K562 (cell line): ENCODE data around the gene ZNF346. TPM values are rescaled to one million over a fixed set of nuclear protein-coding genes. Genes with fewer than 3 reads are reported as not detected.

Source experiments
- BCL6 ChIP-seq: fragments of 250-450 bp; sonication (Bioruptor Pico); IDR thresholded peaks from 2 replicates; pipeline ENCODE4 v1.4.0; 2020
- CREM ChIP-seq: IDR thresholded peaks from 2 replicates; pipeline ENCODE4 v1.6.1; 2014; ENCODE audit warnings: antibody characterized with exemption, low read depth
- CUX1 ChIP-seq: fragments of 200-800 bp; sonication (Bioruptor generic); IDR thresholded peaks from 2 replicates; pipeline ENCODE4 v1.6.1; 2016; ENCODE audit warnings: missing genetic modification characterization, missing compliant biosample characterization
- ELK1 ChIP-seq: sonication (generic); formaldehyde crosslinking; IDR thresholded peaks from 2 replicates; pipeline ENCODE4 v1.8.1; 2022; ENCODE audit warnings: missing genetic modification reagents
- FOS ChIP-seq: IDR thresholded peaks from 3 replicates; pipeline ENCODE4 v1.6.1; 2011; ENCODE audit not compliant: insufficient read length; ENCODE audit errors: extremely low read depth
- JUND ChIP-seq, 2 experiments: IDR thresholded peaks; 2 replicates in 1 of 2; 3 replicates in 1 of 2; pipeline ENCODE4 v1.6.1; 2011; ENCODE audit warnings: borderline replicate concordance in 2 of 2, low read depth in 2 of 2, low read length in 2 of 2, improper control_type of control experiment in 1 of 2, missing biosample characterization in 1 of 2, missing genetic modification characterization in 1 of 2, missing genetic modification reagents in 1 of 2
- MAFG ChIP-seq: fragments of 450-650 bp; conservative IDR thresholded peaks from 2 replicates; pipeline ENCODE4 v1.6.1; 2016; ENCODE audit warnings: missing genetic modification characterization, missing compliant biosample characterization
- NCOA2 ChIP-seq, 2 experiments: fragments of 450-650 bp; IDR thresholded peaks; 2 replicates each; pipeline ENCODE4 v1.6.1; 2018; ENCODE audit warnings: mild to moderate bottlenecking in 2 of 2, moderate library complexity in 1 of 2; ENCODE audit not compliant: partially characterized antibody in 2 of 2
- NFIC ChIP-seq: fragments of 450-650 bp; IDR thresholded peaks from 2 replicates; pipeline ENCODE4 v1.6.1; 2017; ENCODE audit warnings: mild to moderate bottlenecking, inconsistent platforms
- PBX2 ChIP-seq, 2 experiments: IDR thresholded peaks in 1 of 2; conservative IDR thresholded peaks in 1 of 2; 2 replicates each; pipeline ENCODE4 v1.6.1; 2016; ENCODE audit warnings: low read depth in 2 of 2, mild to moderate bottlenecking in 1 of 2, missing compliant biosample characterization in 1 of 2, missing genetic modification characterization in 1 of 2, moderate library complexity in 1 of 2
- YY1 ChIP-seq, 3 experiments: IDR thresholded peaks; 2 replicates each; pipeline ENCODE4 v1.6.1; 2011; ENCODE audit warnings: low read length in 2 of 3, mild to moderate bottlenecking in 2 of 3, moderate library complexity in 2 of 3, borderline replicate concordance in 1 of 3, control low read depth in 1 of 3, low read depth in 1 of 3; ENCODE audit not compliant: insufficient read depth in 3 of 3, insufficient replicate concordance in 2 of 3, control insufficient read depth in 1 of 3, insufficient read length in 1 of 3; ENCODE audit errors: extremely low read depth in 1 of 3
- ZNF592 ChIP-seq: fragments of 450-650 bp; IDR thresholded peaks from 2 replicates; pipeline ENCODE4 v1.6.1; 2017; ENCODE audit warnings: antibody characterized with exemption, mild to moderate bottlenecking
- polyA plus RNA-seq, 8 experiments: library from polyadenylated mRNA; depleted of rRNA in 4 of 8; stranded (reverse) in 5 of 8; unstranded in 3 of 8; fragments of >200 nt; fragmentation: Nextera tagmentation in 2 of 8; fragmentation: Illumina TruSeq in 1 of 8; extraction: Ambion mirVana in 2 of 8; extraction: Trizol in 1 of 8; gene quantifications; 2 replicates each; pipeline versions ENCODE4 v1.2.1 to v1.2.3, GENCODE V29; 2011 to 2014; ENCODE audit warnings: inconsistent platforms in 1 of 8, missing spikeins in 1 of 8
- total RNA-seq, 7 experiments: library from RNA; depleted of rRNA in 6 of 7; stranded (reverse); fragments of >200 nt in 6 of 7; fragmentation: Illumina TruSeq in 2 of 7; extraction: Trizol in 2 of 7; gene quantifications; 2 replicates each; pipeline versions ENCODE4 v1.2.1 to v1.2.3, GENCODE V29; 2011 to 2021; ENCODE audit warnings: low replicate concordance in 1 of 7

Gene ZNF346
- total and polyA plus RNA-seq, 9 of the 15 experiments (the other 6 are each of a cell fraction or from before 2014, with no cell fraction given): 5.0 to 25.1 (median 20.1) TPM

GRCh38 chr5:177025101-177025601 lies 2.7 kb downstream of the ZNF346 start (continued):
- TF ChIP-seq ZNF592 (peak; percentile 43; the same call in 1 of the 2 replicates), JUND (IDR thresholded peaks at IDR 0.05; ENCODE audit: borderline replicate concordance, low read depth, low read length) (no peak), JUND (tag; IDR thresholded peaks at IDR 0.05; ENCODE audit: borderline replicate concordance, low read depth, low read length) (peak; percentile 61; the same call in 1 of the 3 replicates), NFIC (peak; percentile 92), YY1 (IDR thresholded peaks at IDR 0.05; ENCODE audit: borderline replicate concordance in 1 of 3, control insufficient read depth in 1 of 3, extremely low read depth in 1 of 3, insufficient read depth in 3 of 3, insufficient read length in 1 of 3, insufficient replicate concordance in 2 of 3, low read depth in 1 of 3, low read length in 2 of 3) (peak in 1 of 3 experiments; percentile 68), PBX2 (CRISPR knock-in tag; IDR thresholded peaks at IDR 0.05; ENCODE audit: low read depth) (no peak), PBX2 (tag; conservative IDR thresholded peaks at IDR 0.05; ENCODE audit: low read depth) (peak; percentile 14; the same call in 1 of the 2 replicates), NCOA2 (IDR thresholded peaks at IDR 0.05; ENCODE audit: partially characterized antibody in 2 of 2) (no peak), CREM (no peak), ELK1 (CRISPR knock-in tag) (no peak), MAFG (tag) (peak; percentile 62), FOS (no peak), BCL6 (CRISPR knock-in tag) (no peak), CUX1 (CRISPR knock-in tag) (no peak)
